Thymus (tissue), 11 donors: ENCODE results near the gene SPDYE1. TPM values are rescaled to one million over a fixed set of nuclear protein-coding genes. Genes with fewer than 3 reads are reported as not detected.

ENCODE experiments used
- DNase-seq, 9 donors: peaks; one replicate each; pipeline ENCODE4 v3.0.0-alpha.2; 2013; ENCODE audit warnings: low spot score in 9 of 9, low read depth in 6 of 9, missing footprints in 1 of 9
- H3K27ac ChIP-seq, 2 donors: one replicate each; pipeline ENCODE4 v1.5.1; 2013; ENCODE audit warnings: control low read depth in 1 of 2, low read depth in 1 of 2, low read length in 1 of 2, mild to moderate bottlenecking in 1 of 2, moderate library complexity in 1 of 2
- H3K27me3 ChIP-seq, 2 donors: one replicate each; pipeline ENCODE4 v1.5.1; 2013; ENCODE audit warnings: low read length in 1 of 2; ENCODE audit not compliant: control insufficient read depth in 2 of 2, insufficient read depth in 1 of 2
- H3K36me3 ChIP-seq, 2 donors: one replicate each; pipeline ENCODE4 v1.5.1; 2013; ENCODE audit warnings: low read length in 1 of 2, mild to moderate bottlenecking in 1 of 2, moderate library complexity in 1 of 2; ENCODE audit not compliant: control insufficient read depth in 2 of 2, insufficient read depth in 2 of 2
- H3K4me1 ChIP-seq, 2 donors: one replicate each; pipeline ENCODE4 v1.5.1; 2013; ENCODE audit warnings: low read length in 2 of 2; ENCODE audit not compliant: control insufficient read depth in 2 of 2, insufficient read depth in 2 of 2
- H3K4me3 ChIP-seq, 2 donors: one replicate each; pipeline ENCODE4 v1.5.1; 2013; ENCODE audit warnings: low read length in 2 of 2, control low read depth in 1 of 2, mild to moderate bottlenecking in 1 of 2
- H3K9me3 ChIP-seq, 2 donors: one replicate each; pipeline ENCODE4 v1.5.1; 2013; ENCODE audit warnings: low read length in 1 of 2, mild to moderate bottlenecking in 1 of 2; ENCODE audit not compliant: control insufficient read depth in 2 of 2, insufficient read depth in 1 of 2
- WGBS: extraction: QIAGEN DNeasy Blood & Tissue Kit; methylation state at CpG from one replicate; pipeline ENCODE4 v1.1.7; 2013; 5-methylcytosine and 5-hydroxymethylcytosine counted together
- polyA plus RNA-seq: library from polyadenylated mRNA; stranded (reverse); fragments of 200-250 nt; gene quantifications from one replicate; pipeline ENCODE4 v1.2.3, GENCODE V29; 2013
- total RNA-seq: library from RNA; stranded (reverse); fragments of 120-200 nt; gene quantifications from one replicate; pipeline ENCODE4 v1.2.4, GENCODE V29; 2013
- donor health status: healthy.

The SPDYE1 gene
- total and polyA plus RNA-seq, 2 donors, result not detected

DNA sequence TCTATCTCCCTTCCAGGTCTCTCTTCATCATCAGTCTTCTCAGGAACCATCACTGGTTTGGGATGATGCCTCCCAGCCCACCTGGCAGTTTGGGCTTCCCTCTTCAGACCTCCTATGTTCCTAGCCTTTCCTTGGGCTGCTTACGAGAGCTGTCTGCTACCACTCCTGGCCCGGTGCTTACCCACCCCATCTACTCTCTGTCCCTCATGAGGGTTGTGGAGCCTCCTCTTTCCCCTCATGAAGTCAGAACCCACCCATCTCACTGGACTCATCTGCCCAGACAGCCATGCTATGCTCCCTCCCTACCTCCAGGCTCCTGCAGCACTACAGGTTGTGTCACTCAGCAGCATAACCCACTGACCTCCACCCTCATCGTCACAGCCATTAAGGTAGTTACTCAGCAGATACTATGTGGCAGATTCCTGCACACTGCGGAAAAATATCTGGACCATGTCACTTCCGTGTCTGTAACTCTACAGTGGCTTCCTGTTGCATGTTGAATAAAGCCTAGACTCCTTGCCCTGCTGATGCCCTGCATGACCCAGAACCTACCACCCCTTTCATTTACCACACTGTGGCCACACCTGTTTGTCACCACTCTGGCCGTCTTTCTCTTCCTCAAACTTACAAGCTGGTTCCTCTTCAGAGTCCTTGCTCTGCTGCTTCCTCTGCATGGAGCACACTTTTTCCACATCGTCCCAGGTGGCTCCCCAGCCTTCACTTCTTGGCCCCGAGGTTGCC lies 48.8 kb downstream of the SPDYE1 start:
- no peaks in the 10 kb centered on the region for H3K27me3 ChIP-seq
- peak overlapping the region; percentile 33 to 67 for H3K27ac ChIP-seq
- WGBS, result 39% methylated on average over 8 of the region's 8 CpGs
- peaks cover 37 to 43% of the 10 kb centered on the region in 2 donors for H3K36me3 ChIP-seq
- H3K4me1 ChIP-seq, result peaks cover 24 to 28% of the 10 kb centered on the region in 2 donors
- no peak overlapping the region for H3K4me3 ChIP-seq
- H3K9me3 ChIP-seq, result no peaks in the 10 kb centered on the region
- DNase-seq, result peak in 1 of 9 donors; percentile 43

DNA sequence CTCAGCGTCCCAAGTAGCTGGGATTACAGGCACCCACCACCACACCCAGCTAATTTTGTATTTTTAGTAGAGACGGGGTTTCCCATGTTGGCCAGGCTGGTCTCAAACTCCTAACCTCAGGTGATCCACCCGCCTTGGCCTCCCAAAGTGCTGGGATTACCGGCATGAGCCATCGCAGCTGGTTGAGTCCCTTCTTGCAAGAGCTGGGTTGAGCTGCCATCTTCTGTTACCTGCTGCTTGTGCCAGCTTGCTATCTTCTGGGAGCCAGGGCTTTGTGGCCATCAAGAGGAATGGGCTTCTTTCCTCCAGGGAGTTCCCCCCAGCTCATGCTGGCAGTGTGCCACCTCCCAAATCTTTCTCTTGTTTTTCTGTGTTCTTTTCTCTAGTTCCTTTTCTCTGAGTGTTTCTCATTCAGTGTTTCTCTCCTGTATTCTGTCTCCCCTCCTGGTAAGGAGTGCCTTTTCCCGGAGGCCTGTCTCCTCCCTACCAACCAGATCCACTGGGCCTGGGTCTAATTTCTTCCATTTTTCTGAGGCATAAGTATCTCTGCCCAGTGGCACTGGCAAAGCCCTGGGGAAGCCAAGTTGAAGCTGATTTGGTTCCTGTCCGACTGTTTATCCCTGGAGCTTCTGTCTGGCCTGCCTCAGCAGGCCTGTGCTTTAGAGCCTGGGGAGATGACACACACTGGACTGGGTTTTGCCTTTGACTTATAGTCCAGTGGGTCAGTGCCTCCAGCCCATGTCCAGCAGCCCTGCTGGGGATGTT lies 50.5 kb downstream of the SPDYE1 start:
- H3K4me3 ChIP-seq, result no peak overlapping the region
- no peaks in the 10 kb centered on the region for H3K9me3 ChIP-seq
- peaks cover 24 to 28% of the 10 kb centered on the region in 2 donors for H3K4me1 ChIP-seq
- H3K36me3 ChIP-seq, result peaks cover 51 to 58% of the 10 kb centered on the region in 2 donors
- H3K27ac ChIP-seq, result no peak overlapping the region
- H3K27me3 ChIP-seq, result no peaks in the 10 kb centered on the region
- no peak for DNase-seq
- WGBS, result 97% methylated on average over 7 of the region's 7 CpGs

DNA sequence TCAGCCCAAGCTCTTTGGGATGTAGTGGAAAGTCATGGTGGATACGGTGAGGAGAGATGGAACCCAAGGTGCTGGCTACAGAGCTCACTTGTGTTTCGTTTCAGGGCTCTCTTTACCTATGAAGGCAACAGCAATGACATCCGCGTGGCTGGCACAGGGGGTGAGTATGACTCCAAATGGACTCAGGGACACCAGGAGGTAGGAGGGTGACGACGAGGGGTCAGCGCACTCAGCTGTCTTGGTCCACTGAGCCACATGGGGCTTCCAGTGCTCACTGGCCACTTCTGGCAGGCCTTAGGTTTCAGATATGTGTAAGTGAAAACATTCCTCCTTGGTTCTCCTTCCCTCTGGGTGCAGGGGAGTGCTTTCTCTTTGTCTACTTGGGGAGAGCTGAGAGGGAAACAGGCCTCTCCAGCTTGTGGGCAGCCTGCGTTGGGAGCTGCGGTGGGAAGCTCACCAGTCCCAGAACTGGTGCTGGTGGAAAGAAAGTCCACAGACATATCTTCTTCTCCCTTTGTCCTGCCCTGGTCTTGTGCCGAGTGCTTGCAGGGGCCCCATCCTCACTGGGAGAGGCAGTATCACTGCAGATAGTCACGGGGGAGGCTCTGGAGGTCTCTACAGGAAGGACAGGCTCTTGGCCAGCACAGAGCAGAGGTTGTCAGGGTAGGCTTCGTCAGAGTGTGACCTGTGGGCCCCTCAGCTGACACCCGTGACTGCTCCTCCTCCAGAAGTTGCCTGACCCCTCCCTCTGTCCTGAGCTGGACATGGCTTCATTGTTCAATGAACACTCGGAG lies 52.6 kb downstream of the SPDYE1 start:
- H3K4me3 ChIP-seq, result no peak overlapping the region
- peaks cover 16 to 21% of the 10 kb centered on the region in 2 donors for H3K4me1 ChIP-seq
- no peak for DNase-seq
- H3K27me3 ChIP-seq, result no peaks in the 10 kb centered on the region
- 97% methylated on average over 14 of the region's 14 CpGs for WGBS
- H3K36me3 ChIP-seq, result peaks cover 51 to 70% of the 10 kb centered on the region in 2 donors
- H3K27ac ChIP-seq, result no peak overlapping the region
- no peaks in the 10 kb centered on the region for H3K9me3 ChIP-seq

DNA sequence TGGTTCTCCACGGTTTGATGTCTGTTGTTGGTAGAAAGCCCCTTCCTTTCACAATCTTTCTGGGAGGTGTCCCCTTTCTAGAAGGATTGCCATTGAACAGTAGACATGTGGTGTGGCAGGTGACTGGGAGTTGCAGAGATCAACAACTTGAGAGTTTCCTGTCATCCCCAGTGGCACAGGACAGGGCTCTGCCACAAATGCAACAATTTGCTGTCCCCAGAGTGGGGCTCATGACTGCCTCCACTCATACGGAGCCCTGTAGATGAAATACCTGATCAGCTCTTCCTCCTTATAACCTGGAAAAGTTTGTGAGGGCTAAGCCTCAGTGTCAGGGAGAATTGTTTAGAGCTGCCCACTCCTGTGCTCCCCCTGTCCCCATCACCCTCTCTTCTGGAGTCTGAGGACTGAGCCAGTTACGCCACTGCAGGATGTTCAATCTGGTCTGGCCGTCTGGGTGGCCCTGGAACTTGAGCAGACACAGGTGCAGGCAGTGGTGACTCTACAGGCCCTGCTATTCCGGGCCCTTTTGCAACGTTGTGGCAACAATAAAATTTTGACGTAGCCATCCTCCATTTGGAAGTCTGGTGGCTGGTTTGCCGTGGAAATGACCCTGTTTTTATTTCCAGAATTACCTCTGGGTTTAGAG lies 53.3 kb downstream of the SPDYE1 start:
- WGBS, result 97% methylated on average over 8 of the region's 8 CpGs
- Histone ChIP-seq H3K36me3 (peaks cover 51 to 72% of the 10 kb centered on the region in 2 donors), H3K27ac (no peak overlapping the region), H3K9me3 (no peaks in the 10 kb centered on the region), H3K4me1 (peaks cover 9 to 13% of the 10 kb centered on the region in 2 donors), H3K4me3 (no peak overlapping the region), H3K27me3 (no peaks in the 10 kb centered on the region)
- no peak for DNase-seq

DNA sequence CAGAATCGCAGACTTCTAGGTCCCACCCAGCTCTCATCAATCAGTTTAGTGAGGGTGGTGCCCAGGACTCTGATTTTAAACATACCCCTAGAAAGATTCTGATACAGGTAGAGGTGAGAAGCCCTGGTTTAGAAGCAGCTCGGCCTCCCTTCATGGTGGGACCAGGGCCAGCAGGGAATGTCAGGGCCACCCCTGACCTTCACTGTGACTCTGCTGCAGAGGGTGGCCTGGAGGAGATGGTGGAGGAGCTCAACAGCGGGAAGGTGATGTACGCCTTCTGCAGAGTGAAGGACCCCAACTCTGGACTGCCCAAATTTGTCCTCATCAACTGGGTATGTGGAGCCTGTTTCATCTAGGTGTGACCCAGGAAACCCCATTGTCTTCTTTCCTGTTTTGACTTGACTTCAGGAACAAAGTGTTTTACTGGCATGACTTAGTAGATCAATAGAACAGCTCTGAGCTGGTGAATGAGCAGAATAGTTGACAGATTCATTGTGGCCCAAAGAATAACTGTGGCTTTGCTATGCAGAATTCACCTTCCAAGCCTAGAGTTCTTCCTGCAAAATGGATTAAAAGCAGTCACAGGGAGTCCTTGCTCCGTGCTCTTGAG lies 54.0 kb downstream of the SPDYE1 start:
- Histone ChIP-seq H3K4me1 (peaks cover 5 to 7% of the 10 kb centered on the region in 2 donors), H3K4me3 (no peak overlapping the region), H3K36me3 (peaks cover 53 to 72% of the 10 kb centered on the region in 2 donors), H3K27me3 (no peaks in the 10 kb centered on the region), H3K27ac (no peak overlapping the region), H3K9me3 (no peaks in the 10 kb centered on the region)
- WGBS, result over 99% methylated on average over 5 of the region's 5 CpGs
- no peak for DNase-seq

DNA sequence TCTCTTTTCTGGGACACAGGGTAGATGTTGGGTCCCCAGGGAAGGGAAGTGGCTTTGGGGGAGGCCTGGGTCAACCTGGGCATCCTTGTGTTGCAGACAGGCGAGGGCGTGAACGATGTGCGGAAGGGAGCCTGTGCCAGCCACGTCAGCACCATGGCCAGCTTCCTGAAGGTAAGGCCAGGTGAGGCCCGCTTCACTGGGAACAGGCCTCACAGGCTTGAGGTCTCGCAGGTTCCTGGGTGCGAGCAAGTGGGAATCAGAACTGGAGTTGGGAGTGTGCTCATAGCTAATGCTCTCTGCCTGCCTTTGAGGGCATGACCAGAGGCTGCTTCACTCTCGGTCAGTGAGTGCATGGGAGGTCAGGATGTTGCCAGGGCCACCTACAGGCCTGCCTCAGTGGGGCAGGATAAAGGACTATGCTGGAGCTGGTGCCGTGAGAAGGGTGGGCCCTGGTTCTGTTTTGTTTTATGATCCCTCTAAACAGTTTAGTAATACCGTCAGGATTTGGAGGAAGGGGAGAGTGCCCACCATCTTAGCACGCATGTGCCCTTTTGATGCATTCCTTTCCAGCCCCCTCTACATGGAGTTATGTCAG lies 55.2 kb downstream of the SPDYE1 start:
- DNase-seq, result no peak
- 93% methylated on average over 12 of the region's 12 CpGs for WGBS
- H3K36me3 ChIP-seq, result peaks cover 59 to 78% of the 10 kb centered on the region in 2 donors
- peaks cover 0 to 4% of the 10 kb centered on the region in 2 donors for H3K4me1 ChIP-seq
- no peaks in the 10 kb centered on the region for H3K27me3 ChIP-seq
- H3K27ac ChIP-seq, result no peak overlapping the region
- no peaks in the 10 kb centered on the region for H3K9me3 ChIP-seq
- no peak overlapping the region for H3K4me3 ChIP-seq

DNA sequence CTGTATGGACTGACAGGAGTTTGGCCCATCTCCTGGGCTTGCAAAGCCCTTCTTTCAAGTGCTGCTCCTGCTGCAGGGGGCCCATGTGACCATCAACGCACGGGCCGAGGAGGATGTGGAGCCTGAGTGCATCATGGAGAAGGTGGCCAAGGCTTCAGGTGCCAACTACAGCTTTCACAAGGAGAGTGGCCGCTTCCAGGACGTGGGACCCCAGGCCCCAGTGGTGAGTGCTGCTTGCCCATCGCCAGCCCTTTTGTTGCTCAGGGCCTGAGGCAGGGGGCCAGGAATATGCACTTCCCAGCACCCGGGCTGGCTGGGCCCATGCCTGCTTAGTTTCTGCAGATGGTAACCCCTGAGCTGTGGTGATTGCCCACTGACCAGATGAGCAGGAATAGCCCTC lies 59.0 kb downstream of the SPDYE1 start:
- no peak overlapping the region for H3K4me3 ChIP-seq
- H3K27me3 ChIP-seq, result no peaks in the 10 kb centered on the region
- no peak overlapping the region for H3K27ac ChIP-seq
- peaks cover 69 to 88% of the 10 kb centered on the region in 2 donors for H3K36me3 ChIP-seq
- DNase-seq, result no peak
- no peaks in the 10 kb centered on the region for H3K9me3 ChIP-seq
- 97% methylated on average over 7 of the region's 7 CpGs for WGBS
- peaks cover 0 to 3% of the 10 kb centered on the region in 2 donors for H3K4me1 ChIP-seq

DNA sequence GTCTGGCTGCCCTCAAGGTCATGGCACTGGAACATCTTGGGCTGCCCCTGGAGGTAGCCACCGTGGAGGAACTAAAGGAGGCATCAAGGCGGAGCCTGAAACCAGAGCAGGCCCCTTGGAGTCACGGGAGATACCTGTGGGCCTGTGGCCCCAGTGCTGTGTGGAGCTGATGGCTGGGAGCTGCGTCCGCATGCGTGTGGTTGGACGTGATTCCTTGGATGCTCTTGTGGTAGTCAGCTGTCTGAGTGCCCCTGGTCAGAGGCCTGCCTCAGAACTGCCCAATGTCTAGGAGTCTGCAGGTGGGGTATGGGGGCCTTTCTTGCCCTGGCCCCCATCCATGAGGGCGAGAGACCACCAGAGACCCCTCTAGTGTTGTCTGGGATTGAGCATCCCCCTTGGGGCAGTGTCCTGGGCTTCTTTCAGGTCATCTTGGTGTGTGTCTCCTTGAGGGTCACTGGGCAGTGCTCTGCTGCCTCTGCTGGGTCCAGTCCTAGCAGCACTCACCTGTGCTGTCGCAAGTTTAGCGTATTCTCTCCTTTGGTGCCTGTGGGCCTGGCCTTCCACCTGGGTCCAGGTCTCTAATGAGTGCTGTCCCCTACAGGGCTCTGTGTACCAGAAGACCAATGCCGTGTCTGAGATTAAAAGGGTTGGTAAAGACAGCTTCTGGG lies 59.6 kb downstream of the SPDYE1 start:
- H3K27ac ChIP-seq, result no peak overlapping the region
- H3K36me3 ChIP-seq, result peaks cover 70 to 88% of the 10 kb centered on the region in 2 donors
- DNase-seq, result no peak
- no peaks in the 10 kb centered on the region for H3K9me3 ChIP-seq
- no peaks in the 10 kb centered on the region for H3K27me3 ChIP-seq
- H3K4me3 ChIP-seq, result no peak overlapping the region
- peaks cover 0 to 3% of the 10 kb centered on the region in 2 donors for H3K4me1 ChIP-seq
- 98% methylated on average over 11 of the region's 11 CpGs for WGBS
